Astrocyte (in vitro differentiated cells and primary cell): ENCODE data around the gene PCBP3.

ENCODE experiments used
- CTCF ChIP-seq: IDR thresholded peaks from 2 replicates; pipeline ENCODE4 v1.5.1; 2011; ENCODE audit warnings: low read depth, mild to moderate bottlenecking, inconsistent platforms, low read length, moderate library complexity; ENCODE audit not compliant: insufficient read depth
- EZH2 ChIP-seq: IDR thresholded peaks from 2 replicates; pipeline ENCODE4 v1.6.1; 2012; ENCODE audit warnings: mild to moderate bottlenecking, low read length, inconsistent platforms; ENCODE audit not compliant: insufficient read depth

- TF ChIP-seq CTCF (no peak), EZH2 (no peak)
These were observed 184.5 kb downstream of the PCBP3 start for GRCh38 chr21:45827881-45828579.
